H1 (cell line): ENCODE measurements around the gene INHBC. TPM values are rescaled to one million over a fixed set of nuclear protein-coding genes. Genes with fewer than 3 reads are reported as not detected.

Experiments
- BRCA1 ChIP-seq: IDR thresholded peaks from 2 replicates; pipeline ENCODE4 v1.6.1; 2012; ENCODE audit warnings: low read depth, low read length, improper control_type of control experiment
- CBX8 ChIP-seq: fragments of 300-800, 300-1000 bp; sonication (generic); IDR thresholded peaks from 2 replicates; pipeline ENCODE4 v1.7.1; 2016; ENCODE audit warnings: low read depth, low read length, borderline replicate concordance
- CHD1 ChIP-seq: IDR thresholded peaks from 2 replicates; pipeline ENCODE4 v1.6.1; 2012; ENCODE audit warnings: low read depth, low read length, improper control_type of control experiment
- CHD2 ChIP-seq: IDR thresholded peaks from 2 replicates; pipeline ENCODE4 v1.6.1; 2012; ENCODE audit warnings: low read length, improper control_type of control experiment
- CREB1 ChIP-seq: IDR thresholded peaks from 2 replicates; pipeline ENCODE4 v1.6.1; 2012; ENCODE audit warnings: inconsistent platforms
- CTCF ChIP-seq, 3 experiments: IDR thresholded peaks; 1 replicate in 2 of 3; 2 replicates in 1 of 3; pipeline versions ENCODE4 v1.5.1 to v1.6.1; 2011; ENCODE audit warnings: low read length in 3 of 3, mild to moderate bottlenecking in 3 of 3, inconsistent platforms in 2 of 3, low read depth in 1 of 3, moderate library complexity in 1 of 3; ENCODE audit not compliant: insufficient read depth in 1 of 3; ENCODE audit errors: control extremely low read depth in 1 of 3
- E2F6 ChIP-seq: IDR thresholded peaks from 2 replicates; pipeline ENCODE4 v1.6.1; 2012; ENCODE audit warnings: inconsistent platforms
- EP300 ChIP-seq, 2 experiments: IDR thresholded peaks; 1 replicate in 1 of 2; 2 replicates in 1 of 2; pipeline ENCODE4 v1.6.1; 2011 to 2012; ENCODE audit warnings: low read depth in 2 of 2, low read length in 2 of 2, mild to moderate bottlenecking in 2 of 2, borderline replicate concordance in 1 of 2, inconsistent platforms in 1 of 2, moderate library complexity in 1 of 2
- EZH2 ChIP-seq: fragments of 200-600 bp; sonication (generic); IDR thresholded peaks from 2 replicates; pipeline ENCODE4 v1.7.1; 2012; ENCODE audit warnings: low read depth, mild to moderate bottlenecking, moderate library complexity, low read length, inconsistent platforms; ENCODE audit not compliant: severe bottlenecking
- FOSL1 ChIP-seq: IDR thresholded peaks from 2 replicates; pipeline ENCODE4 v1.6.1; 2011; ENCODE audit warnings: mild to moderate bottlenecking, low read depth, low read length, moderate library complexity; ENCODE audit not compliant: insufficient read depth
- NRF1 ChIP-seq: IDR thresholded peaks from 2 replicates; pipeline ENCODE4 v1.6.1; 2011; ENCODE audit warnings: mild to moderate bottlenecking, low read depth, low read length, improper control_type of control experiment
- POLR2AphosphoS5 ChIP-seq: IDR thresholded peaks from 2 replicates; pipeline ENCODE4 v1.6.1; 2011; ENCODE audit warnings: low read depth, low read length
- RBBP5 ChIP-seq: IDR thresholded peaks from 2 replicates; pipeline ENCODE4 v1.7.1; 2012; ENCODE audit warnings: low read depth, mild to moderate bottlenecking, inconsistent platforms, low read length, moderate library complexity, borderline replicate concordance
- RFX5 ChIP-seq: IDR thresholded peaks from 2 replicates; pipeline ENCODE4 v1.6.1; 2011; ENCODE audit warnings: low read depth, low read length, improper control_type of control experiment, borderline replicate concordance
- RXRA ChIP-seq: IDR thresholded peaks from 2 replicates; pipeline ENCODE4 v1.6.1; 2011; ENCODE audit warnings: low read depth, mild to moderate bottlenecking, low read length, moderate library complexity; ENCODE audit not compliant: insufficient read depth
- SIN3A ChIP-seq, 2 experiments: IDR thresholded peaks in 1 of 2; conservative IDR thresholded peaks in 1 of 2; 2 replicates each; pipeline ENCODE4 v1.6.1; 2011 to 2012; ENCODE audit warnings: low read length in 2 of 2, improper control_type of control experiment in 1 of 2, low read depth in 1 of 2, mild to moderate bottlenecking in 1 of 2
- SIX5 ChIP-seq: IDR thresholded peaks from 2 replicates; pipeline ENCODE4 v1.6.1; 2011; ENCODE audit warnings: mild to moderate bottlenecking, low read depth, low read length
- TAF1 ChIP-seq: IDR thresholded peaks from 2 replicates; pipeline ENCODE4 v1.6.1; 2011; ENCODE audit warnings: mild to moderate bottlenecking, low read depth, low read length
- TEAD4 ChIP-seq: IDR thresholded peaks from 2 replicates; pipeline ENCODE4 v1.6.1; 2012; ENCODE audit warnings: low read depth, low read length, inconsistent platforms, mixed read lengths
- USF2 ChIP-seq: IDR thresholded peaks from 2 replicates; pipeline ENCODE4 v1.6.1; 2011; ENCODE audit warnings: low read length, improper control_type of control experiment
- polyA plus RNA-seq, 7 experiments: library from polyadenylated mRNA; depleted of rRNA in 3 of 7; stranded (reverse) in 5 of 7; unstranded in 2 of 7; fragments of >200 nt in 5 of 7; fragments of 200-250 nt in 2 of 7; gene quantifications; 1 replicate in 5 of 7; 2 replicates in 1 of 7; 4 replicates in 1 of 7; pipeline versions ENCODE4 v1.2.1 to v1.2.3, GENCODE V29; 2011 to 2013; ENCODE audit warnings: missing spikeins in 2 of 7, mixed read lengths in 2 of 7
- total RNA-seq: library from RNA; stranded (reverse); fragmentation: NEBNext Ultra II Directional; extraction: Animal tissue kit (Norgen Biotek cat#: 25700); gene quantifications from 2 replicates; pipeline ENCODE4 v1.2.1, GENCODE V29; 2021

INHBC gene
- total and polyA plus RNA-seq, 2 of the 8 experiments (the other 6 are each of a cell fraction or from before 2014, with no cell fraction given) = 0.15 TPM; not detected in 1

DNA sequence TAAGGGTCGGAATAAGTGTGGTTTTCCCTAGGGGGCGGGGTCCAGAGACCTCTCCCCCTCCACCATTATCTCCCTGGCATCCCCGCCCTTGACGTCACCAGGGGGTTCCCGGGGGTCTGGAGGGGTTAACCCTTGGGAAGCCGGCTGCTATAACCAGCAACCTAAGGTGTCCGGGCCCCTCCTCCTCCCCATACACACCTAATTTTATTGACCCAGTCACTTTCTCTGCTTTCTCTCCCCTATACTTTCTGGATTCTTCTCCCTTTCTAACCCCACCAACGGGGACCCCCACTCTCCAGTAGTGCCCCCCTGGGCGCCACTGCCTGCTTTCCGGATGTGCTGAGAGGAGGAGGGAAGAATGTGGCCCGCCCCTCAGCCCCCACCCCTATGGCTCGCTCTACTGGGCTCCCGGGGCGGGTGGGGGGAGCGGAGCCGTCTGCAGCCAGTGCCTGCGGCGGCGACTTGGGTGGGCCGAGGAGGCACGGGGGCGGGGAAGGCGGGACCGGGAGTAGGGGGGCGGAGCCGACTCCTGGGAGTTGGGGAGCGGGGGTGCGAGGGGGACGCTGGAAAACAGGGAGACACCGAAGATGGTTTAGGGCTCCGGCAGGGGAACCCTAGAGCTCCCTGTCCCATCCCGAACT is 26.8 kb downstream of the INHBC start (continued):
- TF ChIP-seq USF2 (no peak), E2F6 (no peak), RXRA (no peak), BRCA1 (no peak), SIX5 (no peak), CHD2 (no peak), RFX5 (no peak), SIN3A (conservative IDR thresholded peaks at IDR 0.05 in 1 of 2, IDR thresholded peaks at IDR 0.05 in 1 of 2; ENCODE audit: low read depth in 1 of 2, low read length in 2 of 2) (0 out of 4 replicates have a peak, but pooled peaks of 1 of the 2 experiments have one; percentile 15), CREB1 (peak; percentile 86), NRF1 (no peak), EZH2 (no peak), FOSL1 (no peak), CBX8 (no peak), RBBP5 (peak; percentile 66; the same call in 1 of the 2 replicates), EP300 (IDR thresholded peaks at IDR 0.05; ENCODE audit: borderline replicate concordance in 1 of 2, low read depth in 2 of 2, low read length in 2 of 2) (0 out of 3 replicates have a peak, but pooled peaks of 1 of the 2 experiments have one; percentile 17), TAF1 (no peak; the same call in 1 of the 2 replicates), CTCF (IDR thresholded peaks at IDR 0.05; ENCODE audit: control extremely low read depth in 1 of 3, insufficient read depth in 1 of 3, low read depth in 1 of 3, low read length in 3 of 3) (no peak), CHD1 (no peak), POLR2AphosphoS5 (no peak), TEAD4 (0 out of 2 replicates have a peak, but pooled peaks have one; percentile 35)
